ENCODE results near the gene COPS9. TPM values are rescaled to one million over a fixed set of nuclear protein-coding genes. Genes with fewer than 3 reads are reported as not detected.

Gene COPS9
- total RNA-seq, 2 donors from 2014 or later, result 151 to 161 TPM

DNA sequence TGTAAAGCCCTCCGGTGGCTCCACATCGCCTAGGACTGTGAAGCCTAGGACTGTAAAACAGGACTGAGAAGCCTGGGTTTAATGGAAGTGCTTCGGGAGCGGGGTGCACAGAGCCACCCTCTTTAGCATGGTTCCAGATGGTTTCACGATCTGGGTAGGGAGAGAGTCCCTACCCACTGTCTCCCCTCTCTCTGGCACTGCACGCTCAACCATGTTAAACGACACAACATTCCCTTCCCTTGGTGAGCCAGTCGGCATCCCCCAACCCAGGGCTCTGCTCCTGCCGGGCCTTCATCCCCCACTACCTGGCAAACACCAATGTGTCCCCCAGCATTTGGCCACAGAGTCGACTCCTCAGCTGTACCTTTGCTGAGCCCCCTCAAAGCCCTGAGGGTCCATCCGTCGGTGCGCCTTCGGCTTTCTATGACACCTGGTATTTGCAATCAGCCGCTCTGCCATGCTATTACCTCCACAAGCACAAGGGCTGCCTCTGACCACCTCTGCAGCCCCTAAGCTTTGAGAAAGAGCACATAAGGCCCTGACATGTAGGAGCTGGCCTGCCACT, 1.1 kb downstream of the COPS9 start:
- DNase-seq, result peak; percentile 37
- no peaks in the 10 kb centered on the region for H3K4me1 ChIP-seq (ENCODE audit: control insufficient read depth, insufficient read depth, low read length)
- WGBS, 2 experiments (ENCODE audit: insufficient coverage in 1 of 2, insufficient read length in 1 of 2), result 75 to 84% methylated on average over 6 to 15 of the region's 15 CpGs

DNA sequence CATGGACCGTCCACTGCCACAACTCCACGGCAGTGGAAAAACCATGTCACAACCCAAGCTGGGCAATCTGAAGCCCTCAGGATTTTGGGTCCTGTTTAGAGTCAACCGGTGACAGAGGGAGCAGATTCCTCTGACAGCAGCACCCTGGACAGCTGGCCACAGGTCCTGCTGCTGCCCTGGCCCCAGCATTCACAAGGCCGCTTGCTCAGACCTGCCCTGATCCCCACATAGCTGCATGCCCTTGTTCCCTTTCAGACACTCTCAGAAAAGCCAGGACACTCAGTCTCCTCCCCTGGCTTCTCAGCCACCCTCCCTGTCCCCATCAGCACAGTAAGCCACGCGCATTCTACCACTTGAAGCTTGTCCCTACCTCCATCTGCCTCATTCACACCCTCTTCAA, 1.6 kb downstream of the COPS9 start:
- H3K27ac Mint-ChIP-seq, result peak overlapping the region; percentile 90
- H3K27ac ChIP-seq (ENCODE audit: low read depth, low read length), result no peak overlapping the region

More for the DNA sequence above, 1.1 kb downstream of the COPS9 start:
- Mint-ChIP-seq H3K4me1 (peaks cover 25% of the 10 kb centered on the region), H3K9me3 (no peaks in the 10 kb centered on the region), H3K27me3 (ENCODE audit: insufficient read depth) (peaks cover 12% of the 10 kb centered on the region), H3K27ac (peak overlapping the region; percentile 93), H3K36me3 (ENCODE audit: low read depth) (peaks cover 39% of the 10 kb centered on the region), H3K4me3 (peak overlapping the region; percentile 95)
- no peak overlapping the region for H3K27ac ChIP-seq (ENCODE audit: low read depth, low read length)
- peak overlapping the region; percentile 64 for H3K9ac ChIP-seq (ENCODE audit: extremely low read depth, low read length, poor library complexity, severe bottlenecking)
- H3K4me3 ChIP-seq (ENCODE audit: low read length), result peak overlapping the region; percentile 94
- H3K27me3 ChIP-seq (ENCODE audit: control insufficient read depth, insufficient read depth, low read length, poor library complexity, severe bottlenecking), result no peaks in the 10 kb centered on the region
- TF ChIP-seq, protein P1, sequence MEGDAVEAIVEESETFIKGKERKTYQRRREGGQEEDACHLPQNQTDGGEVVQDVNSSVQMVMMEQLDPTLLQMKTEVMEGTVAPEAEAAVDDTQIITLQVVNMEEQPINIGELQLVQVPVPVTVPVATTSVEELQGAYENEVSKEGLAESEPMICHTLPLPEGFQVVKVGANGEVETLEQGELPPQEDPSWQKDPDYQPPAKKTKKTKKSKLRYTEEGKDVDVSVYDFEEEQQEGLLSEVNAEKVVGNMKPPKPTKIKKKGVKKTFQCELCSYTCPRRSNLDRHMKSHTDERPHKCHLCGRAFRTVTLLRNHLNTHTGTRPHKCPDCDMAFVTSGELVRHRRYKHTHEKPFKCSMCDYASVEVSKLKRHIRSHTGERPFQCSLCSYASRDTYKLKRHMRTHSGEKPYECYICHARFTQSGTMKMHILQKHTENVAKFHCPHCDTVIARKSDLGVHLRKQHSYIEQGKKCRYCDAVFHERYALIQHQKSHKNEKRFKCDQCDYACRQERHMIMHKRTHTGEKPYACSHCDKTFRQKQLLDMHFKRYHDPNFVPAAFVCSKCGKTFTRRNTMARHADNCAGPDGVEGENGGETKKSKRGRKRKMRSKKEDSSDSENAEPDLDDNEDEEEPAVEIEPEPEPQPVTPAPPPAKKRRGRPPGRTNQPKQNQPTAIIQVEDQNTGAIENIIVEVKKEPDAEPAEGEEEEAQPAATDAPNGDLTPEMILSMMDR (conservative IDR thresholded peaks at IDR 0.05), result no peak
- no peaks in the 10 kb centered on the region for H3K9me3 ChIP-seq (ENCODE audit: control insufficient read depth, low read length)
- peaks cover 39% of the 10 kb centered on the region for H3K36me3 ChIP-seq (ENCODE audit: control insufficient read depth, insufficient read depth, low read length)

DNA sequence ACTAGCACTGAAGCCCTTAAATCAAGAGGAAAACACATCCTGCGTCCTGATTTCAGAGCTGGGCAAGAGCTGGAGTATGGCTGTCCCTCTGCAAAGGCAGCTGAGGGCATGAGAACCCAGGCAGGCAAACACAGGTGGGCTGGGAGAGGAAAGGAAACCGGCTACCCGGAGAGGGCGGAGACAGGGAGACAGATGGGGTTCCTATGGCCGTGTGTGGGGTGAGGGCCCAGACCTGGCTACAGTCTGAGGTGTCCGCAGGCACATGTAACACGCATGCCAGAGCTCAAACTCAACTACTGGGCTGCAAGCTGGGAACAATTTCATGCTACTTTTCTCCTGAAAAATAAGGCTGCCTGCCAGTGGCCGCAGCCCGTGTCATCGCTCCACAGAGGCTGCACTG, 2.7 kb downstream of the COPS9 start:
- TF ChIP-seq, protein P1 (conservative IDR thresholded peaks at IDR 0.05), result no peak
- Histone ChIP-seq H3K27me3 (ENCODE audit: control insufficient read depth, insufficient read depth, low read length, poor library complexity, severe bottlenecking) (no peaks in the 10 kb centered on the region), H3K27ac (ENCODE audit: low read depth, low read length) (no peak overlapping the region), H3K36me3 (ENCODE audit: control insufficient read depth, insufficient read depth, low read length) (peaks cover 55% of the 10 kb centered on the region), H3K9me3 (ENCODE audit: control insufficient read depth, low read length) (no peaks in the 10 kb centered on the region), H3K9ac (ENCODE audit: extremely low read depth, low read length, poor library complexity, severe bottlenecking) (no peak overlapping the region), H3K4me1 (ENCODE audit: control insufficient read depth, insufficient read depth, low read length) (no peaks in the 10 kb centered on the region), H3K4me3 (ENCODE audit: low read length) (no peak overlapping the region)
- Mint-ChIP-seq H3K4me3 (no peak overlapping the region), H3K27me3 (ENCODE audit: insufficient read depth) (peaks cover 12% of the 10 kb centered on the region), H3K4me1 (peaks cover 17% of the 10 kb centered on the region), H3K36me3 (ENCODE audit: low read depth) (peaks cover 49% of the 10 kb centered on the region), H3K9me3 (no peaks in the 10 kb centered on the region), H3K27ac (no peak overlapping the region)
- peak; percentile 23 for DNase-seq
- WGBS, 2 experiments (ENCODE audit: insufficient coverage in 1 of 2, insufficient read length in 1 of 2), result 96 to 97% methylated on average over 10 of the region's 10 CpGs

More for the DNA sequence above, 1.6 kb downstream of the COPS9 start:
- H3K4me3 Mint-ChIP-seq, result peak overlapping the region; percentile 95
- H3K27me3 Mint-ChIP-seq (ENCODE audit: insufficient read depth), result peaks cover 12% of the 10 kb centered on the region
- peak overlapping the region; percentile 64 for H3K9ac ChIP-seq (ENCODE audit: extremely low read depth, low read length, poor library complexity, severe bottlenecking)
- peaks cover 45% of the 10 kb centered on the region for H3K36me3 Mint-ChIP-seq (ENCODE audit: low read depth)
- H3K9me3 Mint-ChIP-seq, result no peaks in the 10 kb centered on the region
- WGBS, 2 experiments (ENCODE audit: insufficient coverage in 1 of 2, insufficient read length in 1 of 2), result 90 to 91% methylated on average over 6 of the region's 6 CpGs
- TF ChIP-seq, protein P1 (conservative IDR thresholded peaks at IDR 0.05), result no peak
- H3K4me1 Mint-ChIP-seq, result peaks cover 20% of the 10 kb centered on the region
- H3K27me3 ChIP-seq (ENCODE audit: control insufficient read depth, insufficient read depth, low read length, poor library complexity, severe bottlenecking), result no peaks in the 10 kb centered on the region
- no peaks in the 10 kb centered on the region for H3K9me3 ChIP-seq (ENCODE audit: control insufficient read depth, low read length)
- peaks cover 45% of the 10 kb centered on the region for H3K36me3 ChIP-seq (ENCODE audit: control insufficient read depth, insufficient read depth, low read length)
- H3K4me1 ChIP-seq (ENCODE audit: control insufficient read depth, insufficient read depth, low read length), result no peaks in the 10 kb centered on the region
- peak; percentile 33 for DNase-seq
- peak overlapping the region; percentile 94 for H3K4me3 ChIP-seq (ENCODE audit: low read length)
